Measurements from ENCODE around the gene MVK.

The MVK gene

GRCh38 chr12:109589691-109590245, 16.2 kb downstream of the MVK start:
- no peak for TF ChIP-seq CTCF (IDR thresholded peaks at IDR 0.05; ENCODE audit: extremely low read depth, insufficient read depth, missing control alignments)
- in situ Hi-C loops (cut with MboI; ENCODE audit: low pct_unique_long_range_greater_than_20kb, low sequenced_read_pairs, unreplicated experiment), result no loop called here
- DNase-seq (ENCODE audit: low spot score), result no peak

GRCh38 chr12:109590566-109590965, 17.0 kb downstream of the MVK start:
- no peak for TF ChIP-seq CTCF (IDR thresholded peaks at IDR 0.05; ENCODE audit: extremely low read depth, insufficient read depth, missing control alignments)
- in situ Hi-C loops (cut with MboI; ENCODE audit: low pct_unique_long_range_greater_than_20kb, low sequenced_read_pairs, unreplicated experiment), result no loop called here
- DNase-seq (ENCODE audit: low spot score), result no peak

- in situ Hi-C loops (cut with MboI; ENCODE audit: low pct_unique_long_range_greater_than_20kb, low sequenced_read_pairs, unreplicated experiment), result no loop called here
- DNase-seq (ENCODE audit: low spot score), result no peak
- no peak for TF ChIP-seq CTCF (IDR thresholded peaks at IDR 0.05; ENCODE audit: extremely low read depth, insufficient read depth, missing control alignments)
Measured at GRCh38 chr12:109591041-109591440, 17.4 kb downstream of the MVK start.

- TF ChIP-seq CTCF (IDR thresholded peaks at IDR 0.05; ENCODE audit: extremely low read depth, insufficient read depth, missing control alignments), result no peak
- in situ Hi-C loops (cut with MboI; ENCODE audit: low pct_unique_long_range_greater_than_20kb, low sequenced_read_pairs, unreplicated experiment), result no loop called here
- no peak for DNase-seq (ENCODE audit: low spot score)
Measured at GRCh38 chr12:109592195-109592904, 18.8 kb downstream of the MVK start.

- in situ Hi-C loops (cut with MboI; ENCODE audit: low pct_unique_long_range_greater_than_20kb, low sequenced_read_pairs, unreplicated experiment), result no loop called here
- no peak for TF ChIP-seq CTCF (IDR thresholded peaks at IDR 0.05; ENCODE audit: extremely low read depth, insufficient read depth, missing control alignments)
- no peak for DNase-seq (ENCODE audit: low spot score)
Measured at GRCh38 chr12:109592905-109593272, 19.3 kb downstream of the MVK start.

GRCh38 chr12:109594556-109595317, 21.1 kb downstream of the MVK start:
- in situ Hi-C loops (cut with MboI; ENCODE audit: low pct_unique_long_range_greater_than_20kb, low sequenced_read_pairs, unreplicated experiment), result no loop called here
- no peak for TF ChIP-seq CTCF (IDR thresholded peaks at IDR 0.05; ENCODE audit: extremely low read depth, insufficient read depth, missing control alignments)
- no peak for DNase-seq (ENCODE audit: low spot score)

All from GM13977 (cell line).